MG63 (cell line): Measurements from ENCODE around the gene ADCK1. TPM values are rescaled to one million over a fixed set of nuclear protein-coding genes. Genes with fewer than 3 reads are reported as not detected.
"Not testable (repeated sequence)": the region's sequence is repeated elsewhere in the genome, so short reads cannot be mapped to it uniquely, and the experiment has no call there.

ENCODE experiments used
- DNase-seq: peaks from one replicate; pipeline ENCODE4 v3.0.0-alpha.2; 2020
- H3K27me3 ChIP-seq: fragments of 250-450 bp; sonication (Bioruptor Pico); 2 replicates; pipeline ENCODE4 v1.5.1; 2020; ENCODE audit warnings: mild to moderate bottlenecking, moderate library complexity
- H3K36me3 ChIP-seq: fragments of 250-450 bp; sonication (Bioruptor Pico); 2 replicates; pipeline ENCODE4 v1.5.1; 2020; ENCODE audit warnings: mild to moderate bottlenecking, moderate library complexity
- H3K4me3 ChIP-seq: fragments of 250-450 bp; sonication (Bioruptor Pico); 2 replicates; pipeline ENCODE4 v1.5.1; 2020; ENCODE audit warnings: mild to moderate bottlenecking, moderate library complexity
- H3K9me3 ChIP-seq: fragments of 250-450 bp; sonication (Bioruptor Pico); 2 replicates; pipeline ENCODE4 v1.5.1; 2020; ENCODE audit warnings: mild to moderate bottlenecking, moderate library complexity
- total RNA-seq: library from RNA; depleted of rRNA; stranded (reverse); fragments of >200 nt; shearing (Covaris generic); gene quantifications from 2 replicates; pipeline ENCODE4 v1.2.3, GENCODE V29; 2014; ENCODE audit warnings: low replicate concordance

Gene ADCK1
- total RNA-seq, 1 experiment from 2014 or later = 1.6 TPM

DNA sequence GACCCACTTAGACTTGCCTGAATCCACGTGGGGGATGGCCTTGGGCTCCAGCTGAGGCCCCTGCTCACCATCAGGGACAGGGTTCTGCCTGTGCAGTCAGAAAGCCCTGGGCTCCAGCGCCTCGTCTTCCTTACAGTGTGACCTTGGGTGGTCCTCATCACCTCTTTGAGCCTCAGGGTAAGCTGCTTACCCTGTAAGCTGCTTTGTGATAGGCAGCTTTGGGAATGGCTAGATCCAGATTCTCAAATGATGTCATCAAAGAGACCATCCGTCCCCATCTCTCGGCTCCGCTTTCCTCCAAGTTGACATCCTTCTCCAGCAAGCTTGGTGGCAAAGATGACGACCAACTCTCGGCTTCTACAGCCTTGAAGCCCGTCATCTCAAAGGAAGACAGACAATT is 127.0 kb downstream of the ADCK1 start:
- no peak overlapping the region for H3K4me3 ChIP-seq
- no peak for DNase-seq

DNA sequence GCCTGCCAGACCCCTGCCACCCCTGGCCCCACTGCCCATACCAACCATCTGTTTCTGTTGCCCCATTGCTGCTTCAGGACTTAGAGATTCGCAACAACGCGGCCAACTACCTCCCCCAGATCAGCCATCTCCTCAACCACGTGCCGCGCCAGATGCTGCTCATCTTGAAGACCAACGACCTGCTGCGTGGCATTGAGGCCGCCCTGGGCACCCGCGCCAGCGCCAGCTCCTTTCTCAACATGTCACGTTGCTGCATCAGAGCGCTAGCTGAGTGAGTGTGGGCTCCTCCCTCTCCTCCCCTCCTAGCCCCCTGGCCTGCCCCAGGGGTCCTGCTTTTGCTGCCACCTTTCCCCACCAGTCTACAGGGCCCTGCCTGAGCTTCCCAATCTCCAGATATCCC is 131.5 kb downstream of the ADCK1 start:
- Histone ChIP-seq H3K9me3 (no peaks in the 10 kb centered on the region), H3K4me3 (no peak overlapping the region), H3K27me3 (no peaks in the 10 kb centered on the region), H3K36me3 (no peaks in the 10 kb centered on the region)
- no peak for DNase-seq

More for the DNA sequence above, 127.0 kb downstream of the ADCK1 start:
- Histone ChIP-seq H3K9me3 (no peaks in the 10 kb centered on the region), H3K36me3 (no peaks in the 10 kb centered on the region), H3K27me3 (no peaks in the 10 kb centered on the region)

DNA sequence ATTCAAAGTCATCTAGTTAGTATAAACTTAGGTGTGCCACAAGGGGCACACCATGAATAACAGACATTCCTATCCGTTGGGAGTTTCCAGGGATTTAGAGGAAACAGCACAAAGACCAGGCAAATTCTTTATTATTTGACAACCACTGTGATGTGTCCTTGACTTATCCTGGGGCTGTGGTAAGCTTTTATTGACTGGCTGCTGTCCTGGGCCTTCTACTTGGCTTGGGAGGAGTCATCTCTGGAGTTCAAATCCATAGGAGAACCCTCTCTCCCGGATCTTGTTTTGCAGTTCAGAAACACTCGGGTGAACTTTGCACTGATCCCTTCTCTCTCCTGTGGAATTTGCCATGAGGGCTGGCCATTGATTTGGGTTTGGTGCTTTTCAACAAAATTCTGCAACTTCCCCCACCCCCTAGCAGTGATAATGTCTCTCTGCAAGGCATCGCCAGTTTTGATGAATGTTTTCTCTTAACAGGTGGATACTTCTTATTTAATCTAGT is 136.3 kb downstream of the ADCK1 start:
- no peaks in the 10 kb centered on the region for H3K27me3 ChIP-seq
- H3K9me3 ChIP-seq = no peaks in the 10 kb centered on the region
- H3K4me3 ChIP-seq = no peak overlapping the region
- no peak for DNase-seq
- no peaks in the 10 kb centered on the region for H3K36me3 ChIP-seq

DNA sequence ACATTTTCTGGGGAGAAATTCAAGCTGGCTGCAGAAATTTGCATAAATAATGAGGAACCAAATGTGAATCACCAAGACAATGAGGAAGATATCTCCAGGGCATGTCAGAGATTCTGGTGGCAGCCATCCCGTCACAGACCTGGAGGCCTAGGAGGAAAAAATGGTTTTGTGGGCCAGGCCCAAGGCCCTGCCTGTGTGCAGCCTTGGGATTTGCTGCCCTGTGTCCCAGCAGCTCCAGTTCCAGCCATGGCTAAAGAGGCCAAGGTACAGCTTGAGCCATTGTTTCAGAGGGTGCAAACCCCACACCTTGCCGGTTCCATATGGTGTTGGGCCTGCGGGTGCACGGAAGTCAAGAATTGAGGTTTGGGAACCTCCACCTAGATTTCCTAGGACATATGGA is 147.5 kb downstream of the ADCK1 start:
- Histone ChIP-seq H3K9me3 (no peaks in the 10 kb centered on the region), H3K36me3 (no peaks in the 10 kb centered on the region), H3K27me3 (no peaks in the 10 kb centered on the region), H3K4me3 (no peak overlapping the region)
- DNase-seq = no peak

DNA sequence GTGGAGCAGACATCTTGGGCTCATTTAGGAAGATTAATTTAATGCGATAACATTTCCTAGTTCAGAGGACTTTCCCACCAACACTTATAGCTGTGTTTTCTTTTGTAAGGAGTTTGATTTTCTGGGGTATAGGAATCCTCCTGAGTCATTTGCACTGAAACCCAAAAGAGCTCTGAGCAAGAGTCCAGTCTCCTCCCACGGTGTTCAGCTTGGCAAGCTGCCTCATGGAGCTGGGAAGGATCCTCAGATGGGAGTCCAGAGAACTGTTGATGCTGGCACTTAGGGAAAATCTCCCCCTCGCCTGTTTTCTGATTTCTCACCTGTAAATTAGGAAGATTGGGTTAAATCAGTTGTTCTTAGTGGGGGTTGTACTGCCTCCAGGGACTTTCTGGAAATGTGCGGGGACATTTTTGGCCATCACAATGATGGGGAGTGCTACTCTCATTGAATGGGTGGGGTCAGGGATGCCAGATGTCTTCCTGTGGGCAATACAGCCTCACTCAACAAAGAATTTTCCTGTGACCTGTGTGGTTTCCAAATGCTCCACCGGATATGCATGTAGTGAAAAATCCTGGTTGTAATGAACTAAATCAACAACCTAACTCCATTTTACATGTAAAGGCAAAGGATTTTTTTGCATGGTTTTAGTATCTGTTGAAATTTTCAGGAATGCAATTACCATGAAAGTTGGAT is 150.6 kb downstream of the ADCK1 start:
- Histone ChIP-seq H3K4me3 (no peak overlapping the region), H3K27me3 (no peaks in the 10 kb centered on the region), H3K9me3 (no peaks in the 10 kb centered on the region), H3K36me3 (no peaks in the 10 kb centered on the region)
- no peak for DNase-seq

DNA sequence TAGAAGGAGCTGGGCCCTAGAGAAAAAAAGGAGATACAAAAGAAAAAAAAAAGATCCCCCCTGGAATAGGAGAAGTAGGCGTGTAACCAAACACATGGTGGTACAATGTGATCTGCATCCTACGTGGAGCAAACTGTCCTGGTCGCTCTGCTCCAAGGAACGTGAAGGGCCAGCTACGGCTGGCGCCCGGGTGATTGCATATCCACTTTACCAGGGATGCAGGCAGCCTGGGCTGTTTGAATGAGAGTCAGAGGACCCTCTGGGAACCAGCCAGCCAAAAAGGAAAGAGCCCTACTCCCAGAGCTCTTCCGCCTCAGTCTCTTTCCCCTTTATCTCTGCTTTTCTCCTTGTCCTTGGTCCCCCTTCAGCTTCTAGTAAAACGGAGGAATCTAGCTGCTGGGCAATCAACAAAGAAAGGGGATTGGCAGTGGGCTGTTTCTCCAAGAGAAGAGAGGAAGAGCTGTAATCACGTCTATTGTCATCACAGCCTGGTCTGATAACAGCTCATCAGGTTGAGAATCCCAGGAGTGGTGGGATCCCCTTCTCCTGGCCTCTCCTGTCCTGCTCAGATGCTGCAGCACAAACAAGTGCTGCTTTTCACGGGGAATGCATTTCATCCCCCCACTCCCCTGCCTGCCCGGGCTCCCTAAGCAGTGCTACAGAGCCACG is 156.0 kb downstream of the ADCK1 start:
- Histone ChIP-seq H3K27me3 (no peaks in the 10 kb centered on the region), H3K4me3 (no peak overlapping the region), H3K9me3 (no peaks in the 10 kb centered on the region), H3K36me3 (no peaks in the 10 kb centered on the region)
- DNase-seq = no peak

DNA sequence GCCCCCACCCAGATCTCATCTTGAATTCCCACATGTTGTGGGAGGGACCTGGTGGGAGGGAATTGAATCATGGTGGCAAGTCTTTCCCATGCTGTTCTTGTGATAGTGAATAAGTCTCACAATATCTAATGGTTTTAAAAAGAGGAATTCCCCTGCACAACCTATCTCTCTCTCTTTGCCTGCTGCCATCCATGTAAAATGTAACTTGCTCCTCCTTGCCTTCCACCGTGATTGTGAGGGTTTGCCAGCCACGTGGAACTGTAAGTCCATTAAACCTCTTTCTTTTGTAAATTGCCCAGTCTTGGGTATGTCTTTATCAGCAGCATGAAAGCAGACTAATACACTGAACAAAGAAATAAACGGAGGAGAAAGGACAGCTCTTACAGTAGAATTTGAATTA is 159.8 kb downstream of the ADCK1 start:
- not testable (repeated sequence) for DNase-seq, H3K36me3 ChIP-seq, H3K27me3 ChIP-seq, H3K9me3 ChIP-seq, H3K4me3 ChIP-seq

DNA sequence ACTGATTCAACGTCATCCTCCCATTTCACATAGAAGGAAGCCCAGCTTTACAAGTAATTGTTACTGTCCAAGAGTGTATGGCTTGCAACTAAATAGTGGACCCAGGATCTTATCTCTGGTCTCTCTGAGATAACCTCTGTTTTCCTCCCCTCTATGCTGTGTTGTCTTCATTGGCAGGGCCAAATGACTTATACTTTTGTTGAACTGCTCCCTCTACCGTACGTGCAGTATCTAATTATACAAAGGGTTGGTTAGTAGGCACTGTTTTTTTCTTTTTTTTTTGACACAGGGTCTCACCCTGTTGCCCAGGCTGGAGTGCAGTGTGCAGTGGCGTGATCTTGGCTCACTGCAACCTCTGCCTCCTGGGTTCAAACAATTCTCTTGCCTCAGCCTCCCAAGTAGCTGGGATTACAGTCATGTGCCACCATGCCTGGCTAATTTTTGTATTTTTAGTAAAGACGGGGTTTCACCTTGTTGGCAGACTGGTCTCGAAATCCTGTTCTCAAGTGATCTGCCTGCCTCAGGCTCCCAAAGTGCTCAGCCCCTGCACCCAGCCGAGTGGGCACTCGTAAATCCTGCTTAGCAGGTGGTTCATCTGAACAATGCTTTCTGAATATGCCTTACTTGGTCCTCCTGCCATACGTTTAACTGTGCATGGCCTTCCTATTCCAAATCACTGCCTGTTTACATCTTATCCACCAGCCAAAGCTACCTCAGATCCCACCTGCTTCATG is 162.1 kb downstream of the ADCK1 start:
- H3K27me3 ChIP-seq = no peaks in the 10 kb centered on the region
- no peak overlapping the region for H3K4me3 ChIP-seq
- H3K9me3 ChIP-seq = no peaks in the 10 kb centered on the region
- DNase-seq = no peak
- no peaks in the 10 kb centered on the region for H3K36me3 ChIP-seq

DNA sequence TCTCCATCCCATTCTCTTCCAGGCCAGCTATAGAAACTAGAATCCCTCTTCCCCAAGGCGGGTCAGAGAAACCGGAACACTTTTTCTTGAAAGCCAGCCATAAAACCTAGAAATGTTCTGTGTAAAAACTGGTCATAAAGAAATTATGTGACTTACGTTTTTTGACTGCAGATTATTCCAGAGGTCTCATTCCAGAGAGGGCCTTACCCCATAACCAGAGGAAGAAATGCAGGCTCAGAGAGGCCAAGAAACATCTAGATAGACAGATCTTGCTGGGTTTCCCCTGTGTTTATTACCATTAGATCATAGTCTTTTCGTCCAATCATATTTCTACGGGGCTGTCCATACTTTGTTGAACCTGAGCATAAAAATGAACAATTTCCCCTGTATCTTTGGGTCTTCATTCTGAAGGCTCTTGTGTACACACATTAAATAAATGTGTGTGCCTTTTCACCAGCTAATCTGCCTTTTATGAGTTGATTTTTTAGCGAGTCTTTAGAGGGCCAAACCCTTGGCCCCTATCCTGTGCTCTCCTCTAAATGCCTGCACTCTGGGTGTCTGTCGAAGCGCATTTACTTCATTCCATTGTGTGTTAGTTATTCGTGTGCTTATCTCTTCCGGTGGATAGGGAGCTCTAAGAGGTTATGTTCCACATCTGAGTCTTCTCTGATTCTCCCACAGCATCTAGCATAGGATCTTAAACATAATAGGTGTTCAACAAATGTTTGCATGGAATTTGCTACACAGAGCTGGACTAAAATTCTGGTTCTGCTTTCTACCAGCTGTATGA is 163.0 kb downstream of the ADCK1 start:
- no peak for DNase-seq
- H3K9me3 ChIP-seq = no peaks in the 10 kb centered on the region
- H3K27me3 ChIP-seq = no peaks in the 10 kb centered on the region
- no peak overlapping the region for H3K4me3 ChIP-seq
- no peaks in the 10 kb centered on the region for H3K36me3 ChIP-seq

DNA sequence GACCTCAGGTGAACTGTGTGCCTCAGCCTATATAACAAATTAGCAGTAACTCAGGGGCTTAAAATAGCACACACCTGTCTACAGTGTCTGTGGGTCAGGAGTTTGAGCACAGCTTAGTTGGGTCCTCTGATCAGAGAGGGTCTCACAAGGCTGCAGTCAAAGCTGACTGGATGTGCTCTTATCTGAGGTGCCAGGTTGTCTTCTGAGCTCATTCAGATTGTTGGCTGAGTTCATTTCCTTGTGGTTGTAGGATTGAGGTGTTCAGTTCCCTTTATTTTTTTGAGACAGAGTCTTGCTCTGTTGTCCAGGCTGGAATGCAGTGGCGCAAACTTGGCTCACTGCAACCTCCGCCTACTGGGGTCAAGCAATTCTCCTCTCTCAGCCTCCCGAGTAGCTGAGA is 164.7 kb downstream of the ADCK1 start:
- Histone ChIP-seq H3K27me3 (no peaks in the 10 kb centered on the region), H3K36me3 (no peaks in the 10 kb centered on the region), H3K9me3 (no peaks in the 10 kb centered on the region), H3K4me3 (no peak overlapping the region)
- no peak for DNase-seq

DNA sequence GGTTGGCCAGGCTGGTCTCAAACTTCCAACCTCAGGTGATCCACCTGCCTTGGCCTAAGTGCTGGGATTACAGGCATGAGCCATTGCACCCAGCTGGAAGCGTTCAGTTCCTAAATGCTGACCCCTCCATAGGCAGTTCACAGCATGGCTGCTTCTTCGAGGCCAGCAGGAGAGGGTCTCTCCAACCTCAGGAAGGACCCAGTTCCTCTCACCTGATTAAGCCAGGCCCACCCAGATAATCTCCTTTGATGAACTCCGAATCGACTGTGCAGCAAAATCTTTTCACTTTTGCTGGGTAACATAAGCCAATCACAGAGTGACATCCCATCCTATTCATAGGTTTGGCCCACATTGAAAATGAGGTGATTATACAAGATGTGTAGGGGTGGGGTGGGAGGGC is 165.1 kb downstream of the ADCK1 start:
- no peak for DNase-seq
- no peak overlapping the region for H3K4me3 ChIP-seq
- no peaks in the 10 kb centered on the region for H3K9me3 ChIP-seq
- H3K36me3 ChIP-seq = no peaks in the 10 kb centered on the region
- H3K27me3 ChIP-seq = no peaks in the 10 kb centered on the region

DNA sequence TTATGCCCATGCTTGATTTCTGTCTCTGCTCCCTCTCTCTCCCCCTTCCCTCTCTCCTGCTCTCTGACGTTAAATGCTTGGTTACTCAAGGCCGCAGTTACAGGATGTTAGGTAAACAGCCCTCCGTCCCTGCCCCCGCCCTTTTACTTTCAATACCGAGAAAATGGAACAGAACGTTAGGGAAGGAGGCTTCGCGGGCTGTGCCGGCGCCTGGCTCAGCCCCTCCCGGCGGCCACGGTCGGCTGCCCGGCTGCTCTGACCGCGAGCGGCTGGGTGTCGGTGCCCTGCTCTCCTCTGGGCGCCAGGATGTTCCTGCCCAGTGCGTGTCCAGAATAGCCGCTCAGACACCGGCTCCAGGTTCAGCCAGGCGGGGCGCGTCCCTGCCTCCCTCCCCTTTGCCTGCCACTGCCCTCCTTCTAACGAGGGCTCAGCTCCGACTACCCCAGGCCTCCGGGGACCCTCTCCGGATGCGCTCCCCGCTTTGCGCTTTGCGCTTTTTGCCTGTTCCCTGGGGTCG is 166.1 kb downstream of the ADCK1 start:
- H3K36me3 ChIP-seq = no peaks in the 10 kb centered on the region
- DNase-seq = peak; percentile 43

DNA sequence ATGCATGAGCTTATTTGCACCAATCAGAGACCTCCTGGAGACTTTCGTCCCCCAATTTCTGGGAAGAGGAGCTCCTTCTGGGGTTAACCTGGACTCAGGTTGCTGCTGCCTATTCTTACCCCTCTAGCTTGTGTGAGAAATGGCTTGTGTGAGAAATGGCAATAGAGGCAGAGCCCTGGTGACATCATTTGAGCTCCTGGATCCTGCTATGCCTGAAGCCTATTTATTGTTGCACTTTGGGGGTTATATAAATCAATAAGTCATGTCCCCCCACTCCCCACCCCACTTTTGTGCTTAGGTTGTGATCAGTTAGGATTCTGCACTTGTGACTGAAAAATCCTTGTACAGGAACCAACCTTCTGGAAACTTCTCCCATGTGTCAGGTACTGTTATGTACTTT is 167.2 kb downstream of the ADCK1 start:
- H3K4me3 ChIP-seq = no peak overlapping the region
- H3K36me3 ChIP-seq = no peaks in the 10 kb centered on the region
- no peaks in the 10 kb centered on the region for H3K9me3 ChIP-seq
- no peak for DNase-seq
- no peaks in the 10 kb centered on the region for H3K27me3 ChIP-seq

More for the DNA sequence above, 166.1 kb downstream of the ADCK1 start:
- Histone ChIP-seq H3K9me3 (no peaks in the 10 kb centered on the region), H3K27me3 (no peaks in the 10 kb centered on the region), H3K4me3 (peak overlapping the region; percentile 18; the same call in 1 of the 2 replicates)

DNA sequence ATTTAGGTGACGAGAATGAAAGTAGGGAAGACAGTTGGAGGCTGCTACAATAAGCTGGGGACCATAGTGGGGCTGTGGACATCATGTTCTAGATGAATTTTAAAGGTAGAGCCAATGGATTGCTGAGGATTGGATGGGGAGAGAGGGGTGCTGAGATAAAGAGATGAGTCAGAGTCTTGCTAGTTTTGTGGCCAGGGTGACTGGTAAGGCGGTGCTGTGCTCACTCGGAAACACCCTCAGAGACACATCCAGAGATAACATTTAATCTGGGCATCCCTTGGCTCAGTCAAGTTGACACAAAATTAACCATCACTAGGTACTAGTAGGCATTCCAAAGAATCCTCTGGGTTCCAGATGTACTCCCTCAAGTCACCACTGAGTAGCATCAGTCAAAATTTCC is 170.7 kb downstream of the ADCK1 start:
- H3K36me3 ChIP-seq = no peaks in the 10 kb centered on the region
- no peak overlapping the region for H3K4me3 ChIP-seq
- H3K9me3 ChIP-seq = no peaks in the 10 kb centered on the region
- DNase-seq = no peak
- H3K27me3 ChIP-seq = no peaks in the 10 kb centered on the region

DNA sequence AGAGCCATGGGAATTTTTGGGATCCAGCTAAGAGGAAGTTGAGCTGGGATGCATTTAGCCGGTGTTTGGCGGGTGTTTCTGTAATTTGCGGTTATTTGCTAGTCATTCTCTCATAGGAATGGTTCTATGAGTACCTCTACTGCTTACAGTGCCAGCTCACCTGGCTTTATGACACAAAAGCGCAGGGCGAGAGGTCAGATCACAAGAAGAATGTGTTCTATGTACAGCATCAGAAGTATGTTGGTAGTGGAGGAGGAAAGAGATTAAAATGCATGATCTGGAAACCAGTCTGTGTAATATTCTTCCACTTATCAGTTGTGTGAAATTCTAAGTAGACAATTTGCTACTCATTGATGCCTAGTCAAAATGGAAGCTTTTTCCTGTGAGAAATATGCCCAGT is 173.3 kb downstream of the ADCK1 start:
- no peaks in the 10 kb centered on the region for H3K27me3 ChIP-seq
- no peak for DNase-seq

DNA sequence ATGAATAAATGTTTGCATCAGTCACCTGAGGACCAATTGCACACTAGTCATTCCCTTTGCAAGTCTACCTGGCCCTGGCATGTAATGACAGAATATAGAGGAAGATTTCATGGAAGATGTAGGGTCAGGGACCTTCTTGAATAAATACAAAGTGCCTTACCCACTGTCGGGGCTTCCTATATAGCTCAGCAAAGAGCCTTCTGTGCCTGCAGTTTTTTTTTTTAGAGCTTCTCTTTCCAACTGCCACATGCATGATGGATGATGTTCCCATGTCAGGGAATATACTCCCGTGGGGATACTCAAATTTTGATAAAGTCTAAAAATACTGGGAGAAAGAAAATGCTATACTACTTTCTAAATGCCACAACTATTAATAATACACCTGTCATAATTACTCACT is 176.7 kb downstream of the ADCK1 start:
- Histone ChIP-seq H3K9me3 (no peaks in the 10 kb centered on the region), H3K36me3 (no peaks in the 10 kb centered on the region), H3K27me3 (no peaks in the 10 kb centered on the region), H3K4me3 (no peak overlapping the region)
- DNase-seq = no peak

More for the DNA sequence above, 173.3 kb downstream of the ADCK1 start:
- Histone ChIP-seq H3K36me3 (no peaks in the 10 kb centered on the region), H3K9me3 (no peaks in the 10 kb centered on the region), H3K4me3 (no peak overlapping the region)

DNA sequence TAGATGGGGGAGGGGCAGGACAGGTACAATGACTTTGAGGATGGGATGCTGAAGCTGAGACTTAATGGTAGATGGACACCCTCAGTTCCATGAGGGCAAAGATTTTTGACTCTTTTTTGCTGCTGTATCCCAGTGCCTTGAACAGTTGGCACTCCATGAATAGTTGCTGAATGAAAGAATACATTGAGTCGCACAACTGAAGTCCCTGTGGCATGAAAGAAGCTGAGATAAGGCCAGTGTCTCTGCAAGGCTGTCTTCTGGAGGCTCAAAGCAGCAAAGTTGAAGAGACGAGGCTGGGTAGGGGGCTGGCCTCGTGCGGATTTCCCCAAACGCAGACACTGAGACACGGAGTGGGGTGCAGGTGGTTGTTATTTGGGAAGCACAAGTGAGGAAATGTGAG is 179.3 kb downstream of the ADCK1 start:
- no peak for DNase-seq
- H3K4me3 ChIP-seq = no peak overlapping the region
- H3K27me3 ChIP-seq = no peaks in the 10 kb centered on the region
- no peaks in the 10 kb centered on the region for H3K36me3 ChIP-seq
- no peaks in the 10 kb centered on the region for H3K9me3 ChIP-seq
